K562 (cell line): ENCODE measurements around the gene BTNL8. TPM values are rescaled to one million over a fixed set of nuclear protein-coding genes. Genes with fewer than 3 reads are reported as not detected.
A peak's percentile ranks its signal among the peaks of the same experiment; 100 is the strongest.

Experiments used
- ATF1 ChIP-seq, 2 experiments: fragments of 450-650 bp in 1 of 2; IDR thresholded peaks; 2 replicates each; pipeline ENCODE4 v1.6.1; 2016; ENCODE audit warnings: missing compliant biosample characterization in 1 of 2, missing genetic modification characterization in 1 of 2
- ATF2 ChIP-seq: sonication (generic); formaldehyde crosslinking; IDR thresholded peaks from 2 replicates; pipeline ENCODE4 v1.8.1; 2022; ENCODE audit warnings: missing genetic modification reagents
- BRD9 ChIP-seq: fragments of 450-650 bp; IDR thresholded peaks from 2 replicates; pipeline ENCODE4 v1.6.1; 2018; ENCODE audit warnings: low read depth; ENCODE audit not compliant: partially characterized antibody
- CTBP1 ChIP-seq: fragments of 450-650 bp; IDR thresholded peaks from 2 replicates; pipeline ENCODE4 v1.6.1; 2016; ENCODE audit warnings: borderline replicate concordance
- DMBX1 ChIP-seq: fragments of 250-450 bp; sonication (Bioruptor Pico); IDR thresholded peaks from 2 replicates; pipeline ENCODE4 v1.8.0; 2022; ENCODE audit warnings: inconsistent platforms, mild to moderate bottlenecking, moderate library complexity, borderline replicate concordance
- GABPB2 ChIP-seq: fragments of 250-450 bp; sonication (Bioruptor Pico); conservative IDR thresholded peaks from 2 replicates; pipeline ENCODE4 v1.5.1; 2021; ENCODE audit warnings: mild to moderate bottlenecking
- HDAC8 ChIP-seq: fragments of 450-650 bp; IDR thresholded peaks from 2 replicates; pipeline ENCODE4 v1.6.1; 2016; ENCODE audit warnings: mild to moderate bottlenecking, missing genetic modification characterization, moderate library complexity, missing compliant biosample characterization
- HDGF ChIP-seq: fragments of 450-650 bp; IDR thresholded peaks from 2 replicates; pipeline ENCODE4 v1.6.1; 2016
- HNRNPL ChIP-seq: fragments of 200-400 bp; formaldehyde crosslinking; IDR thresholded peaks from 2 replicates; pipeline ENCODE4 v1.6.1; 2017; ENCODE audit warnings: low read depth, mild to moderate bottlenecking, low read length
- MBD2 ChIP-seq: sonication (generic); IDR thresholded peaks from 2 replicates; pipeline ENCODE4 v1.6.1; 2016; ENCODE audit warnings: low read depth, borderline replicate concordance
- MCM7 ChIP-seq, 2 experiments: fragments of 450-650 bp; IDR thresholded peaks; 2 replicates each; pipeline ENCODE4 v1.6.1; 2016 to 2018
- NR2F6 ChIP-seq: fragments of 450-650 bp; formaldehyde crosslinking; IDR thresholded peaks from 2 replicates; pipeline ENCODE4 v1.4.0; 2020; ENCODE audit warnings: mild to moderate bottlenecking
- PHB ChIP-seq: fragments of 250-450 bp; sonication (Bioruptor Pico); IDR thresholded peaks from 2 replicates; pipeline ENCODE4 v1.5.0; 2021
- POLR2G ChIP-seq: fragments of 200-400 bp; formaldehyde crosslinking; IDR thresholded peaks from 2 replicates; pipeline ENCODE4 v1.6.1; 2017; ENCODE audit warnings: low read depth, mild to moderate bottlenecking, antibody characterized with exemption, low read length, moderate library complexity
- PPARD ChIP-seq: fragments of 250-450 bp; sonication (Bioruptor Pico); IDR thresholded peaks from 2 replicates; pipeline ENCODE4 v1.8.0; 2022; ENCODE audit warnings: inconsistent platforms, mild to moderate bottlenecking, moderate library complexity
- PTRF ChIP-seq: fragments of 450-650 bp; IDR thresholded peaks from 2 replicates; pipeline ENCODE4 v1.6.1; 2016; ENCODE audit warnings: mild to moderate bottlenecking, missing genetic modification characterization, missing compliant biosample characterization
- RB1 ChIP-seq: fragments of 450-650 bp; IDR thresholded peaks from 2 replicates; pipeline ENCODE4 v1.6.1; 2017; ENCODE audit warnings: low read depth, mild to moderate bottlenecking
- SMARCA5 ChIP-seq: fragments of 450-650 bp; IDR thresholded peaks from 2 replicates; pipeline ENCODE4 v1.6.1; 2016
- SNRNP70 ChIP-seq: fragments of 200-400 bp; formaldehyde crosslinking; optimal IDR thresholded peaks from 2 replicates; pipeline ENCODE3; 2017; ENCODE audit warnings: low read depth, low read length
- TEAD2 ChIP-seq: fragments of 450-650 bp; IDR thresholded peaks from 2 replicates; pipeline ENCODE4 v1.6.1; 2016; ENCODE audit warnings: missing genetic modification characterization, control low read depth, missing compliant biosample characterization
- ZBED1 ChIP-seq: IDR thresholded peaks from 2 replicates; pipeline ENCODE4 v1.6.1; 2014
- ZNF324 ChIP-seq: fragments of 250-450 bp; sonication (Bioruptor Pico); IDR thresholded peaks from 2 replicates; pipeline ENCODE4 v1.4.0; 2020; ENCODE audit warnings: mild to moderate bottlenecking
- ZNF717 ChIP-seq: fragments of 250-450 bp; sonication (Bioruptor Pico); IDR thresholded peaks from 2 replicates; pipeline ENCODE4 v1.5.0; 2021
- ZNF76 ChIP-seq: fragments of 250-450 bp; sonication (Bioruptor Pico); IDR thresholded peaks from 2 replicates; pipeline ENCODE4 v1.4.0; 2020; ENCODE audit warnings: mild to moderate bottlenecking, moderate library complexity, borderline replicate concordance
- ZNF766 ChIP-seq: fragments of 200-800 bp; sonication (Bioruptor generic); conservative IDR thresholded peaks from 2 replicates; pipeline ENCODE4 v1.6.1; 2016; ENCODE audit warnings: missing genetic modification characterization, missing compliant biosample characterization
- polyA plus RNA-seq, 8 experiments: library from polyadenylated mRNA; depleted of rRNA in 4 of 8; stranded (reverse) in 5 of 8; unstranded in 3 of 8; fragments of >200 nt; fragmentation: Nextera tagmentation in 2 of 8; fragmentation: Illumina TruSeq in 1 of 8; extraction: Ambion mirVana in 2 of 8; extraction: Trizol in 1 of 8; gene quantifications; 2 replicates each; pipeline versions ENCODE4 v1.2.1 to v1.2.3, GENCODE V29; 2011 to 2014; ENCODE audit warnings: inconsistent platforms in 1 of 8, missing spikeins in 1 of 8
- total RNA-seq, 7 experiments: library from RNA; depleted of rRNA in 6 of 7; stranded (reverse); fragments of >200 nt in 6 of 7; fragmentation: Illumina TruSeq in 2 of 7; extraction: Trizol in 2 of 7; gene quantifications; 2 replicates each; pipeline versions ENCODE4 v1.2.1 to v1.2.3, GENCODE V29; 2011 to 2021; ENCODE audit warnings: low replicate concordance in 1 of 7
- TF ChIP-seq, protein P1 (sequence below): sonication (generic); formaldehyde crosslinking; IDR thresholded peaks from 2 replicates; pipeline ENCODE4 v1.8.0; 2022; ENCODE audit warnings: mild to moderate bottlenecking, missing genetic modification reagents
- TF ChIP-seq, protein P2 (sequence below): sonication (generic); formaldehyde crosslinking; IDR thresholded peaks from 2 replicates; pipeline ENCODE4 v1.8.1; 2023; ENCODE audit warnings: mild to moderate bottlenecking, missing genetic modification reagents
- TF ChIP-seq, protein P3 (sequence below), 2 experiments: IDR thresholded peaks; 2 replicates each; pipeline ENCODE4 v1.6.1; 2011; ENCODE audit warnings: borderline replicate concordance in 1 of 2, control low read depth in 1 of 2, low read depth in 1 of 2, low read length in 1 of 2, mild to moderate bottlenecking in 1 of 2, mixed read lengths in 1 of 2, moderate library complexity in 1 of 2; ENCODE audit not compliant: insufficient read depth in 1 of 2, insufficient read length in 1 of 2, poor library complexity in 1 of 2, severe bottlenecking in 1 of 2; ENCODE audit errors: extremely low read depth in 1 of 2

BTNL8 gene
- total and polyA plus RNA-seq, 9 of the 15 experiments (the other 6 are each of a cell fraction or from before 2014, with no cell fraction given), result 0.04 to 0.18 (median 0.07) TPM; not detected in 6

DNA sequence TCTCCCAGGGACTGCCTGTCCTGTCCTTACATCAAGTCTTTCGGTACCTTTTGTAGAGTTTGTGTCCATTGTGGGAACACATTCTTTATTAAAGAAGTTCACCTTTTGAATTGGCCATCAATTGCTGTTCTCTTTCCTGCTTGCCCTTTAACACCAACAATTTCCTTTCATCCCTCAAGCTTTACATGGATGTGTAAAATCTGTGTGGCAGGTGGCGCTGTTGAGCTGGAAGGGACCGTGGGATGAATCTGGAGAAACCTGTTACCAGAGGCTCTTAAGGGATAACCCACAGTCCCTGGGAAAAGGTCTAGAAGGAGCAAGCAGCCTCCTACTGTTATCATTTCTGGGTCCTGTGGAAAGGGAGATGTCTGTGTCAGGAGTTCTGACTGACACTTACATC, 30.0 kb upstream of the BTNL8 start (continued):
- TF ChIP-seq, protein P1, sequence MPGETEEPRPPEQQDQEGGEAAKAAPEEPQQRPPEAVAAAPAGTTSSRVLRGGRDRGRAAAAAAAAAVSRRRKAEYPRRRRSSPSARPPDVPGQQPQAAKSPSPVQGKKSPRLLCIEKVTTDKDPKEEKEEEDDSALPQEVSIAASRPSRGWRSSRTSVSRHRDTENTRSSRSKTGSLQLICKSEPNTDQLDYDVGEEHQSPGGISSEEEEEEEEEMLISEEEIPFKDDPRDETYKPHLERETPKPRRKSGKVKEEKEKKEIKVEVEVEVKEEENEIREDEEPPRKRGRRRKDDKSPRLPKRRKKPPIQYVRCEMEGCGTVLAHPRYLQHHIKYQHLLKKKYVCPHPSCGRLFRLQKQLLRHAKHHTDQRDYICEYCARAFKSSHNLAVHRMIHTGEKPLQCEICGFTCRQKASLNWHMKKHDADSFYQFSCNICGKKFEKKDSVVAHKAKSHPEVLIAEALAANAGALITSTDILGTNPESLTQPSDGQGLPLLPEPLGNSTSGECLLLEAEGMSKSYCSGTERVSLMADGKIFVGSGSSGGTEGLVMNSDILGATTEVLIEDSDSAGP (CRISPR knock-in tag), result peak; percentile 83
- TF ChIP-seq CTBP1 (peak; percentile 68; the same call in 1 of the 2 replicates), TEAD2 (tag) (no peak), ZNF717 (CRISPR knock-in tag) (no peak), POLR2G (no peak), ZNF324 (CRISPR knock-in tag) (no peak), SMARCA5 (peak; percentile 24; the same call in 1 of the 2 replicates), BRD9 (peak; percentile 50), HDGF (no peak), RB1 (0 out of 2 replicates have a peak, but pooled peaks have one; percentile 29), PPARD (CRISPR knock-in tag) (no peak), MCM7 (IDR thresholded peaks at IDR 0.05) (no peak), ATF1 (CRISPR knock-in tag; IDR thresholded peaks at IDR 0.05) (no peak), ATF1 (tag; IDR thresholded peaks at IDR 0.05) (peak; percentile 11; the same call in 1 of the 2 replicates), ZNF76 (CRISPR knock-in tag) (no peak), NR2F6 (CRISPR knock-in tag) (no peak), ZBED1 (no peak), HDAC8 (0 out of 2 replicates have a peak, but pooled peaks have one; percentile 21), HNRNPL (no peak), ATF2 (CRISPR knock-in tag) (no peak), SNRNP70 (no peak), MBD2 (no peak), GABPB2 (CRISPR knock-in tag) (no peak), PTRF (tag) (no peak), PHB (CRISPR knock-in tag) (no peak), ZNF766 (no peak), DMBX1 (CRISPR knock-in tag) (no peak)
- TF ChIP-seq, protein P2, sequence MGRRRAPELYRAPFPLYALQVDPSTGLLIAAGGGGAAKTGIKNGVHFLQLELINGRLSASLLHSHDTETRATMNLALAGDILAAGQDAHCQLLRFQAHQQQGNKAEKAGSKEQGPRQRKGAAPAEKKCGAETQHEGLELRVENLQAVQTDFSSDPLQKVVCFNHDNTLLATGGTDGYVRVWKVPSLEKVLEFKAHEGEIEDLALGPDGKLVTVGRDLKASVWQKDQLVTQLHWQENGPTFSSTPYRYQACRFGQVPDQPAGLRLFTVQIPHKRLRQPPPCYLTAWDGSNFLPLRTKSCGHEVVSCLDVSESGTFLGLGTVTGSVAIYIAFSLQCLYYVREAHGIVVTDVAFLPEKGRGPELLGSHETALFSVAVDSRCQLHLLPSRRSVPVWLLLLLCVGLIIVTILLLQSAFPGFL, result no peak
- TF ChIP-seq, protein P3, sequence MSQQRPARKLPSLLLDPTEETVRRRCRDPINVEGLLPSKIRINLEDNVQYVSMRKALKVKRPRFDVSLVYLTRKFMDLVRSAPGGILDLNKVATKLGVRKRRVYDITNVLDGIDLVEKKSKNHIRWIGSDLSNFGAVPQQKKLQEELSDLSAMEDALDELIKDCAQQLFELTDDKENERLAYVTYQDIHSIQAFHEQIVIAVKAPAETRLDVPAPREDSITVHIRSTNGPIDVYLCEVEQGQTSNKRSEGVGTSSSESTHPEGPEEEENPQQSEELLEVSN (IDR thresholded peaks at IDR 0.05; ENCODE audit: borderline replicate concordance in 1 of 2, extremely low read depth in 1 of 2, insufficient read depth in 1 of 2, insufficient read length in 1 of 2, low read depth in 1 of 2, low read length in 1 of 2, poor library complexity in 1 of 2, severe bottlenecking in 1 of 2), result no peak
